Nephron (organoid): ENCODE measurements around the gene FKBP14.
A peak's percentile ranks its signal among the peaks of the same experiment; 100 is the strongest.

ENCODE experiments used
- H3K27ac Mint-ChIP-seq, 3 experiments: 2 replicates each; pipeline ENCODE4 v1.8.0; 2020; ENCODE audit warnings: mixed read lengths in 3 of 3, mild to moderate bottlenecking in 2 of 3, moderate library complexity in 1 of 3
- H3K27me3 Mint-ChIP-seq: 2 replicates; pipeline ENCODE4 v1.8.0; 2021; ENCODE audit warnings: low read depth, mild to moderate bottlenecking, moderate library complexity, mixed read lengths
- H3K36me3 Mint-ChIP-seq: 2 replicates; pipeline ENCODE4 v1.8.0; 2020; ENCODE audit warnings: low read depth, mixed read lengths
- H3K4me1 Mint-ChIP-seq: 2 replicates; pipeline ENCODE4 v1.8.0; 2020; ENCODE audit warnings: mixed read lengths
- H3K4me3 Mint-ChIP-seq, 3 experiments: 2 replicates each; pipeline ENCODE4 v1.8.0; 2020; ENCODE audit warnings: mild to moderate bottlenecking in 3 of 3, mixed read lengths in 3 of 3, moderate library complexity in 2 of 3
- H3K9me3 Mint-ChIP-seq: 2 replicates; pipeline ENCODE4 v1.8.0; 2020; ENCODE audit warnings: mixed read lengths
- TF ChIP-seq, protein P1 (sequence below), 3 experiments: fragments of 200-600 bp; sonication (generic); IDR thresholded peaks; one replicate each; pipeline ENCODE4 v1.5.0; 2021; ENCODE audit warnings: antibody characterized with exemption in 3 of 3; ENCODE audit not compliant: unreplicated experiment in 3 of 3

FKBP14 gene

DNA sequence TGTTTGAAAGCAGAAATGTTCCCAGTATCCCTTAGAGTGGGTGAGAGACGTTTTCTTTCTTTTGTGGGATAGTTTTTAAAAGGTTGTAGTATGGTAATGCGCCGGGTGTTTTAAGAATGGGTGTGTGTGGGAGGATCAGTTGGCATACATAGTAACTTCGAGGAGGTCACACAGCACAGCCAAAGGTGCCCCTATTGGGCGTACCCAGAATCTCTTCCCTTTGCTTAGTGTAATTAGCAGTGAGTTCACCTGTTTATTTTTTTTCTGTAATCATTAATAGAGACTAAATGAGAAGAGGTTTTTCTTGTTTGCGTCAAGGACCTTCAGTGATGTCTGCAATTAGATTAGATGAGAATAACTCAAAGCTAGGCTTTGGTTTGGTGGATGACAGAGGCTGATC, 3.2 kb upstream of the FKBP14 start:
- no peaks in the 10 kb centered on the region for H3K9me3 Mint-ChIP-seq
- H3K27ac Mint-ChIP-seq = no peak overlapping the region
- TF ChIP-seq, protein P1, sequence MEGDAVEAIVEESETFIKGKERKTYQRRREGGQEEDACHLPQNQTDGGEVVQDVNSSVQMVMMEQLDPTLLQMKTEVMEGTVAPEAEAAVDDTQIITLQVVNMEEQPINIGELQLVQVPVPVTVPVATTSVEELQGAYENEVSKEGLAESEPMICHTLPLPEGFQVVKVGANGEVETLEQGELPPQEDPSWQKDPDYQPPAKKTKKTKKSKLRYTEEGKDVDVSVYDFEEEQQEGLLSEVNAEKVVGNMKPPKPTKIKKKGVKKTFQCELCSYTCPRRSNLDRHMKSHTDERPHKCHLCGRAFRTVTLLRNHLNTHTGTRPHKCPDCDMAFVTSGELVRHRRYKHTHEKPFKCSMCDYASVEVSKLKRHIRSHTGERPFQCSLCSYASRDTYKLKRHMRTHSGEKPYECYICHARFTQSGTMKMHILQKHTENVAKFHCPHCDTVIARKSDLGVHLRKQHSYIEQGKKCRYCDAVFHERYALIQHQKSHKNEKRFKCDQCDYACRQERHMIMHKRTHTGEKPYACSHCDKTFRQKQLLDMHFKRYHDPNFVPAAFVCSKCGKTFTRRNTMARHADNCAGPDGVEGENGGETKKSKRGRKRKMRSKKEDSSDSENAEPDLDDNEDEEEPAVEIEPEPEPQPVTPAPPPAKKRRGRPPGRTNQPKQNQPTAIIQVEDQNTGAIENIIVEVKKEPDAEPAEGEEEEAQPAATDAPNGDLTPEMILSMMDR (IDR thresholded peaks at IDR 0.05; ENCODE audit: unreplicated experiment in 3 of 3) = no peak
- no peak overlapping the region for H3K4me3 Mint-ChIP-seq
- H3K27me3 Mint-ChIP-seq = no peaks in the 10 kb centered on the region
- H3K36me3 Mint-ChIP-seq = peaks cover 12% of the 10 kb centered on the region
- H3K4me1 Mint-ChIP-seq = peaks cover 40% of the 10 kb centered on the region

DNA sequence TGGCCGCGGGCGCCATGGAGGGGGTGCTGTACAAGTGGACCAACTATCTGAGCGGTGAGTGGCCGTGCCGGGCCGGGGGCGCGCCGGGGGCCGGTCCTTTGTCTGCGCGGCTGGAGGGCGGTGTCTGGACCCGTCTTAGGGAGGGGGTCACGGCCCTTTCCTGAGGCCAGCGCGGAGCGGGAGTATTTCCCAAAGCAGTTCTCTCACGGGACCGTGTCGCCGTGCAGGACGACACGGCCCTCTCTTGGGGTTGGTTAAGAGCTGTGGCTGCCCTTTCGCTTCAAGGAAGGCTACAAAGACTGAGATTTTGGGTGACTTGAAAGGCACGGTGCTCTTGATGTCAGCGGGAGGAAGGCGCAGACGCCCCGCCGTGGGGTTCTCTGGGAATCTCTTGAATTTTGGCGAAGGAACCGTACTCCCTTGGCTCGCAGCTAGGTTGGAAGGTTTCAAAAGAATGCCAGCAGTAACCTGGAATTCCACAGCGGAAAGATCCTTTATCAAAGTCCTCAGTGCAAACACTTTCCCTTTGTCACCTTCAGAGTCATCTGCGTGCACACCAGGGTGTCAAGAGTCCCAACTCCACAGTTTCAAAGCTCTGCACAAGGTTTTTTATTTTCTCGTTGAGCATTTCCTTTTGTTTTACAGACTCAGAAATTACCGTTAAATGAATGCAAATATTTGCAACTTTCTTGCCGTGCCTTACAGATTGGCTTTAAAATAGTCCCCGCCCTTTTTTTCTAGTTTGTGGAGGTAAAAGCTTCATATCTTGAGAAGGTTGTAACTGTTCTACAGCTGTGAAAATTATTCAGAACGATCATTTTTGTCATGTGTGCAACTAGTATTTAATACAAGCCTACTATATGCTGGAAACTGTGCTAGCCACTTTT, 2.5 kb upstream of the FKBP14 start:
- Mint-ChIP-seq H3K36me3 (peaks cover 5% of the 10 kb centered on the region), H3K4me1 (peaks cover 44% of the 10 kb centered on the region), H3K4me3 (no peak overlapping the region), H3K9me3 (no peaks in the 10 kb centered on the region), H3K27ac (no peak overlapping the region), H3K27me3 (no peaks in the 10 kb centered on the region)
- TF ChIP-seq, protein P1 (IDR thresholded peaks at IDR 0.05; ENCODE audit: unreplicated experiment in 3 of 3) = peak in 1 of 3 experiments; percentile 3

DNA sequence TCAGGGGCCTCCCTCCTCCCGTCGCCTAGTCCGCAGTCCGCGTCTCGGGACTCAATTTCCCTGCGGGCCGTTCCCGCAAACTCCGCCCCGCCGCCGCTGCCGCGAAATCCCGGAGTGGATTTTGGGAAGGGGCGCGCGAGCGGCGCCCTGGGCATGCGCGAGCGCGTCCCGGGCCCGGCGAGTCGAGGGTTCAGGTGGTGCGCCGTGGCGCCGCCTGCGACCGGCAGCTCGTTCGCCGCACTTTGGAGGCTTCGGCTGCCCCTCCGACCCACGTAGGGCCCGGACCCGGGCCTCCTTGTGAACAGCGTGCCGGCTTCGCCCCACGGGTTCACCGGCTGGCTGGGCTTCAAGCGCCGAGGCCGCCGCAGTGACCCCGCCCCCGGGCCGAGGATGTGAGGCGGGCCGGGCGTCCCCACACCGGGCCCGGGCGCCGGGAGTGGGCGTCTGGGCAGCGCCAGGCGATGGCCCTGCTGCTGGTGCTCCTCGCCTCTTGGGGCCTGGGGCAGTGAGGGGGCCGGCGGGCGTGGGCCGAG, 1.8 kb upstream of the FKBP14 start, which contains the start of gene PLEKHA8:
Gene PLEKHA8, plus strand, starts transcription at position 197 of the 533 bp plus-strand sequence. CDS start 351 bp downstream, outside the sequence.
- TF ChIP-seq, protein P1 (IDR thresholded peaks at IDR 0.05; ENCODE audit: unreplicated experiment in 3 of 3) = no peak
- no peaks in the 10 kb centered on the region for H3K27me3 Mint-ChIP-seq
- H3K4me1 Mint-ChIP-seq = peaks cover 51% of the 10 kb centered on the region
- peak within 1 kb of the TSS in 2 of 3 experiments; percentile 96 to 99 for H3K4me3 Mint-ChIP-seq
- peak within 1 kb of the TSS; percentile 96 to 98 (median 98) for H3K27ac Mint-ChIP-seq
- no peaks in the 10 kb centered on the region for H3K36me3 Mint-ChIP-seq
- no peaks in the 10 kb centered on the region for H3K9me3 Mint-ChIP-seq

DNA sequence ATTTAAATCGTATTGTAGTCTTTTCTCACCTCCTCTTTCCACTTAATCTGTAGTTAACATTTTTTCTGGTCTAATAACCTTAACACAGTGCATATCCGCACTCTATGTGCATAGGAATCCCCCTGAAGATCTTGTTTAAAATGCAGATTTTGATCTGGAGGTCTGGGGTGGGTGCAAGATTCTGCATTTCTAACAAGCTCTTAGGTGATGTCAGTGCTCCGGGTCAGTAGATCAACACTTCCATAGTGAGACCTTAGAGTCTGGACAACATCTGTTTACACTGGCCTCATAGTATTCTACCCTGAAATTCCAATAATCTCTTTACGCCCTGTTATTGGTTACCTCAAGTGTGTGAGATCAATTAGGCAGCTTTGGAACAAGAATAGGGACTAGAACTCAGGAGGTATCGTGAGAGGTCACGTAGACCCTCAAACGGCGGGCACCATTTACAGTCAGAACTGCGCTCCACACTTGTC, 1.3 kb upstream of the FKBP14 start:
- H3K27ac Mint-ChIP-seq = peak overlapping the region; percentile 96 to 98 (median 98)
- H3K4me3 Mint-ChIP-seq = peak overlapping the region in 2 of 3 experiments; percentile 96 to 99
- H3K9me3 Mint-ChIP-seq = no peaks in the 10 kb centered on the region
- TF ChIP-seq, protein P1 (IDR thresholded peaks at IDR 0.05; ENCODE audit: unreplicated experiment in 3 of 3) = no peak
- H3K36me3 Mint-ChIP-seq = peaks cover 4% of the 10 kb centered on the region
- H3K4me1 Mint-ChIP-seq = peaks cover 53% of the 10 kb centered on the region
- no peaks in the 10 kb centered on the region for H3K27me3 Mint-ChIP-seq

- H3K4me1 Mint-ChIP-seq = peaks cover 47% of the 10 kb centered on the region
These were observed 559 bp upstream of the FKBP14 start for GRCh38 chr7:30027065-30027456.

More at GRCh38 chr7:30027065-30027456, 559 bp upstream of the FKBP14 start:
- peak overlapping the region in 2 of 3 experiments; percentile 96 to 99 for H3K4me3 Mint-ChIP-seq
- H3K36me3 Mint-ChIP-seq = peaks cover 4% of the 10 kb centered on the region
- TF ChIP-seq, protein P1 (IDR thresholded peaks at IDR 0.05; ENCODE audit: unreplicated experiment in 3 of 3) = no peak
- H3K27ac Mint-ChIP-seq = peak overlapping the region; percentile 96 to 98 (median 98)
- H3K9me3 Mint-ChIP-seq = no peaks in the 10 kb centered on the region
- no peaks in the 10 kb centered on the region for H3K27me3 Mint-ChIP-seq
